GM19099 (cell line): ENCODE measurements around the gene S100A7A.

Experiments
- POLR2A ChIP-seq: IDR thresholded peaks from 3 replicates; pipeline ENCODE4 v1.6.1; 2011; ENCODE audit warnings: low read depth; ENCODE audit not compliant: insufficient read length; ENCODE audit errors: extremely low read depth

The S100A7A gene

DNA sequence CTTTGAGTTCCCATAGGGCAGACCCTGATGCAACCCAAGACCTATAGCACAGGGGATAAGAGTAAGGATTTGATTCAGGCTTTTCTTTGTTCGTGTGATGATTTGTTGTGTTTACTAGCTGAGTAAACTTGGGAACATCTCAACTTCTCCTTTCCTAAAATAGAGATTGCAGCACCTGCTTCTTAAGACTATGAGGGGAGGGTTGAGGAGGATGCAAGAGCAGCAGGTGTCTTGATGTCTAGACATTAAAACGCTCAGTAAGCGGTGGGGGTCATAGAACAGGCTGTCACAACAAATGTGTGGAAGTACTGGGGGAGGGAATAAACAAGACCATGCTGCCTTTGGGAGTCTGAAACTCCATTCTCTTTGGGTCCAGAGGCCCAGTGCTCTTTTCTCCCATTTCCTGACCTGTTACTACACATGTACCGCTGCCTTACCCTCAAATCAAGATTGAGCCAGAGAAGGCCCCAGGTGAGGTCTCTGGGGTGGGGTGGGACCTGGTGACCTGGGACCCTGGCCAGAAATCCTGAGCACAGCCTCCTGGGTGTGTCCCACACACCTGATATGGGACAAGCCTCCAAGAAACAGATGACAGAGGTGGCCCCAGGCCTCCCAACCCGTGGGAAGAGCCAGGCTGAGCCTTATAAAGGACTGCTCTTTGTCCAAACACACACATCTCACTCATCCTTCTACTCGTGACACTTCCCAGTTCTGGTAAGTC, at the start of gene S100A7A:
Gene S100A7A (plus strand): TSS at position 671 of the 721 bp plus-strand sequence. CDS start 1,563 bp downstream, outside the sequence.
- TF ChIP-seq POLR2A = no peak

DNA sequence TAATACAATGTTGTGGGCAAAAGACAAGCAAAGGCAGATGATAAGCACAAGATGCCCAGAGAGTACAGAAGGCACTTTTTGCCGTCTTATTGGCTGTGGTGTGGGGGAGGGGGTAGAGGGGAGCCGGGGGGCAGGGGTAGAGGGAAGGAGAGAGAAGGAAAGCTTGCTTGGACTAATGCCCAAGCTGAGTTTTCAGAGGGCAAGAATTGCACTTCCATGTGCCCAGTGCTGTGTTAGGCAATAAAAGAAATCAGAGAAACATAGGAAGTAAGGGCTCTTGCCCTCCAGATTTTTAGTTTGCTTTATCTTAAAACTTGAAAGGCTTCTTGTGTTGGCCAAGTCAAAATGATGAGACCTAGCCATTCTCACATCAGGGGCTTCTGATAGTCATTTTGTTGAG, 49.2 kb upstream of the S100A7A start:
- TF ChIP-seq POLR2A = no peak

DNA sequence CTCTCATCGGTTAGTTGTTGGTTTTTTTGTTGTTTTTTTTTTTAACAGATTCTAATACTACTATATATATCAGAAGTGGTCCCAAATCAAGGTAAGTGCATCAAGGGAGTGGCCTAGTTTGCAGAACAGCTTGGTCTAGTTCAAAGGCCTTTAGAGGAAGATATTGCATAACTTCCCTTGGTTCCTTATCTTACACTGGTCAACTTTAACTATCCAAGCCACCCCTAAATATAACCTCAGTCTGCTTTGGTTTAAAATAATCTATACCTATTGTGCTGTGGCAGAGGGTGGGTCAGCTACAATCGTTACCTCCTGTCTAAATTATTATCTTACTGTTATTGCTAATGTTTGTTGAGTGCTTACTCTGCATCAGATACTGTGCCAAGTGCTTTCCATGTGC, 47.8 kb upstream of the S100A7A start:
- TF ChIP-seq POLR2A = no peak

DNA sequence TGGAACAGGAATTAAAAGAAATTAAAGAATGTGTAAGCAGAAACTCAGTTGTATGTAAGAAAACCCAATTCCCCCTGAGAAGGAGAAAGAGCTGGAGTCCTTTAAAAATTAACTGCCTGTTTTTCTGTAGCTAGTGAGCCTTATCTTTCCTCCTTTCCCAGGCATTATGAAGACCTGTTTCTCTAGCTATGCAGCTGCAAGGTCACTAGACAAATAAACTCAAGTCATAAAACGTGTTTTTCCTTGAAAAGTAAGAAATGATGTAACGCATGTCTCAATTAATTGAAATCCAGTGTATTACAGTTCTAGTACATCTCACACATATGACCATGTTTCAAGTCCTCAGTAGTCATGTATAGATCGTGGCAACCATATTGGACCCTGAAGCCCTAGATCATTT, 46.2 kb upstream of the S100A7A start:
- TF ChIP-seq POLR2A = no peak

DNA sequence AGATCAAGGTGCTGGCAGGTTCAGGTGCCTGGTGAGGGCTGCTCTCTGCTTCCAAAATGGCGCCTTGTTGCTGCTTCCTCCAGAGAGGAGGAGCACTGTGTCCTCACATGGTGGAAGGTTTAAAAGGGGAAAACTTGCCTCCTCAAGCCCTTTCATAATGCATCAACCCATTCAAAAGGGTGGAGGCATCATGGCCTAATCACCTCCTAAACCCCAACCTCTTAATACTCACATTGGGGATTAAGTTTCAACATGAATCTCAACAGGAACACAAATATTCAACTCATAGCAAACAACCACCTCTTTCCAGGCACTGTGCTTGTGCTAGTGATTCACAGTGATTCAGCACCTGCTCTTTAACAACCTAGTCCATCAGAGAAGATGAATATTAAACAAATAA, 45.1 kb upstream of the S100A7A start:
- TF ChIP-seq POLR2A = no peak

DNA sequence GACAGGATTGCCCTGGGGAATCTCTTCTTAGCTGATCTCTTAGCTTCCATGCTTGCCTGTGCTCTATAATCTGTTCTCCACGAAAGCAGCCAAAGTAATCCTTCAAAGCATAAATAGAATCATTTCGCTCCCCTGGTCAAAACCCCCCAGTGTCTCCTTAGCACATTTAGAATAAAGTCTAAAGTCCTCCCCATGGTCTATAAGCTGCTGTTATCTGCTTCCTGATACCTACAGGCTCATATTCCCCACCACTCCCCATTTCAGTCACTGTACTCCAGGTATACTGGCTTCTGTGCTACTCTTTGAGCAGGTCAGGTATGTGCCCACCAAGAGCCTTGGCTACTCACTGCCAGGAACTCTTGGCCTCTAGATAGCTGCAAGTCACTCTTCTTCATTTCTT, 43.7 kb upstream of the S100A7A start:
- TF ChIP-seq POLR2A = no peak

DNA sequence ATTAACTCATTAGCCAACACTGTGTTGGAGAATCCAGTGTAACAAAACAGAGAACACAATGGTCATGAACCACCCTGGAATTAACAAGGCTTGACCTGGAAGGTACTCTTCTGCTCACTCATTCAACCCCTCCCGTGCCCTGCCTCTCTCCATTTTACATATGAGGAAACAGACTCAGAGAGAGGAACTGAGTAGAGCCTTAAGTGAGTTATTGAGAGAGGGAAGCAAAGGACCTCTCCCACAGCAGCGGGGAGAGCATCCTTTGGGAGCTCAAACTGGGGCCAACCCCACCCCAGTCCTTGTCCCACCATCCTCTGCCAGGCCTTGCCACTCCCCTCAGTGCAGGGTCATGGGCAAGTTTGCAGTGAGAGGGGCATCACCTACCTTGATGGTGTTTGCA, 42.2 kb upstream of the S100A7A start:
- no peak for TF ChIP-seq POLR2A

DNA sequence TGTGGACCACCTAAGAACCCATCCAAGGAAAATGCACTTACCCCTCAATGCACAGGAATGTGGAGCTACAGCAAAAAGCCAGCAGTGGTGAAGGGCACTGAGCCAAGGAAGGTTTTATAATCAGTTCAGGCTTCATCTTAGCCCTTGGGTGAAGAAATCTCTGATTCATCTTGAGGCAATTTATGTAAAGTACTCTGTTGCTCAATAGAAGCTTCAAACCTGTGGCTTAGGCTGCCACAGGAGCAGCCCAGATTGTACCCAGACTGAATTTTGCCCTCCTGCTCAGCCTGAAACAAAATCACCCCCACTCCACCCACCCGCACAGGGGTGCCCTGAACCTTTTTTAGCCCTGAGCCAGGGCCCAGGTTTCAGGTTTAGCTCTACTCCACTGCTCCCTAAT, 40.8 kb upstream of the S100A7A start, which contains the start of gene S100A12:
Gene S100A12 (minus strand): TSS at position 111 of the 400 bp plus-strand sequence. CDS start 1,029 bp downstream, outside the sequence.
- TF ChIP-seq POLR2A = no peak

DNA sequence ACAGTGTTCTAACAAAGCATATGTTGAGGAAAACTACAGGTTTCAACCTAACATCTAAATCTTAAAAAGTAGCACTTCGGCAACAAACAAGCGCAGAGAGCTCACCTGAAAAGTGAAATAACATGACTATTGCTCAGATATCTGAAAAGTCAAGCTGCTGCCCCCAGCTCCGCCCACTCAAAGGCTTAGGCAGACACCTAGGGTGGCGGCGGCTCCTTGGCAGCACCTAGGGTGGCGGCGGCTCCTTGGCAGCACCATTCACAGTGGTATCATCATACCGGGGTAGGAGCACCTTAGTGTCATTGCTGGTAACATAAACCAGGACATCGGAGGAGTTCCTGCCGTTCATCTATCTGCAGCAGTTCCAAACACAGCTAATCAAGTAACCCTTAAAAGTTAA, 36.7 kb upstream of the S100A7A start:
- TF ChIP-seq POLR2A = no peak

DNA sequence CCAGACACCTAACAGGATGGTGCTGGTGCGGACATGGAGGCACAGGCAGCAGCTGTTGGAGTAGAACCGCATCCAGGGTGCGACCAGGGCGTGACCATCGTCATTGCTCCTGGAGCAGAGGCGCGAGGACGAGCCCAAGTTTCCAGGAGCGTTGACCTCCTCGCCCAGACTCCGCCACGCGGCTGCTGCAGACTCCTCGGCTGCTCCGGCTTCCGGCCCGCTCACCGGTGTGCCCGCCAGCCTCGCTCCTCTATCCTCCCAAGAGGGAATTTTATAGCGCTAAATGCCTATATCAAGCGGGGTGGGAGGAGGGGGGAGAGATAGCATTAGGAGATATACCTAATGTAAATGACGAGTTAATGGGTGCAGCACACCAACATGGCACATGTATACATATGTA, 35.6 kb upstream of the S100A7A start:
- TF ChIP-seq POLR2A = no peak

DNA sequence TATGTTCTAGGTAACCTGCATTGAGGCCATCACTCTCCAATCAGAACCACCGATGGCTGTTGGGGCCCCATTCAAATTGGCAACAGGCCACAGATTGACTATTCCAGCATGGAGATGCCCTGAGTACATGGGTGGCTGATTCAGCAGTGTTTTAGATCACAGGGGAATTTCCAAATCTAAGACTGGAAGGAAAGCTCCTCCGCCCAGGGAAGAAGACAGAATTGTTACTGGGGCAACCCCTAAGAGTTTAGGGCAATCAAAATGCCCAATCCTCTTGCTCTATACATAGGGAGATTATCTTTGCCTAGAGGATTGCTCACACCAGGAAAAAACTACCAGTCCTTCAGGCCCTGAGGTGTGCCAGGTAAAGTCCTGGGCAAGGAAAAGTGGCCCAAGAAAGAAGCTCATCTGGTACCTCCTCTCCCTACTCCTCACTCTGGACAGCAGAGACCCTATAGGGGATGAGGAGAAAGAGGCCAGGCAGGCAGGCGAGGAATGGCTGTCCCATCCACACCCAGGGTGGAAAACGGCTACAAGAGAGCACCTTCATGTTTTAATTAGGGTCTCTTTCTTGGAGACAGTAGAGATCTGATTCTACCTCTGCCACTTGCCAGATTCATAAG, 31.3 kb upstream of the S100A7A start:
- no peak for TF ChIP-seq POLR2A

DNA sequence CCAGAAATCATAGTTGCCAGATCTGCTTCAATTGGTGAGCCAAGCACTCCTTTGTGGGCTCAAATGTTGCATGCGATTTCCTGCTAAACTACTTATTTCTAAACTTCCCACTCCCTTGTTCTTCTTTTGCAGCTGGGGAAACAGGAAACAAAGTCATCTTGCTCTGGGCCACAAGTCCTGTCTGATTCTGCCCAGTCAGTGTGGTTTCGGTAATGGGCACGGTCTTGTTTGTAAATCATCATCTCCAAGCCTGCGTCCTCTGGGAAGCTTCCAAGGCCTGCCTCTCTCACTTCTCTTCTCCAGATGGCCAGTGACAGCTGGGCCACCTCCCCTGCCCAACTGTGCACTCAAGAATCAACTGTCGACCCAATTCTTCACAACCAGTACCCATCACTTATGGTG, 29.8 kb upstream of the S100A7A start:
- no peak for TF ChIP-seq POLR2A

DNA sequence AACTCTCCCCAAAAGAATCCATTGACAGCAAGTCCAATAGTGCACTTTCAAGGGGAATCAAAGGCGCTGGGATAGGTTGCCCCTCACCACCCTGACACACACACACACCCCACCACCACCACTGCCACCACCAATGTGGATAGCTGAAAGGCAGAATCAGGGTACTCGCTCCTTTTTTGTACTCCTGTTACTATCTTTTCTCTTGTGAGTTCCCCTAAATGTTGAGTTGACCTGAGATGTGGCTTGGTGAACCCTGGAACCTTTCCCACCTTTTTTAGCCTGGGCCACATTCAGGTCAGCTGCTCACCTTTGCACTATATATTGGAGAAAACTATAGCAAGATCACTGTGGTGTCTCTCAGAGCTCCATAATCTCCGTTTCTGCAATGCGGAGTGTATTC, 29.3 kb upstream of the S100A7A start:
- no peak for TF ChIP-seq POLR2A

DNA sequence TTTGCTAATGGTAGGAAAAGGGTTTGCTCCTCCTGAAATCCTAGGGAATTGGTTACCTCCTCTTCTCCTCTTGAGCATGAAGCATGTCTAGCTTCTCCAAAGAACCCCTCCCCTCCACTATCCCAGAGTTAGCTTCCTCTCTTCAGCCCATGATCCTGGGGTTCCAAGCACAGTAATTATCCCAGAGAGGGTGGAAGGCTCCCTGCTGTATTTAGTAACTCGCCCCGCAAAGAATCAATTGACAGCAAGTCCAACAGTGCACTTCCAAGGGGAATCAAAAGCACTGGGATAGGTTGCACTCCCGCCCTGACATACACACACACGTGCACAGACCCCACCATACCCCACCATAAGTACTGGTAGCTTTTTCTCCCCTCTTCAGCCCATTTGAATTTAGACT, 28.5 kb upstream of the S100A7A start:
- TF ChIP-seq POLR2A = no peak

DNA sequence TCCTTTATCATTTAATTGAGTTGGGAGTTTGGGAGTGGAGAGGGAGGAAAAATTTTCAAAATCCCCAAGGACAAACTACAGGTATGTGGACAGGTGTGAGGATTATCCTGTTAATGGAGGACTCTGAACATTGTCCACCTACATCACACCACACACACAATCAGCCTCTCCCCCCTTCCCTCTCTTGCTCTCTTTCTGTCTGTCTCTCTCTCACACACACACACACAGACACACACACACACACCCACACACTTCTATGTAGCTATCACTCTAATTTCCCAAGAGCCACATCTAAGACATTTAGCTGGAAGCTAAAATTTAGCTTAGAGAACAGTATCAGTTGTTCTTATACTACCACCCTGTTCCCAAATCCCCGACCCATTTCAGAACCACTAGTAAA, 26.9 kb upstream of the S100A7A start:
- TF ChIP-seq POLR2A = no peak
